Testis (tissue), 2 donors: ENCODE data around the gene ATP6V1B1.
"Not testable (repeated sequence)": the region's sequence is repeated elsewhere in the genome, so short reads cannot be mapped to it uniquely, and the experiment has no call there.

Experiments
- CTCF ChIP-seq, 3 experiments: fragments of 450-650 bp in 2 of 3; fragments of 200-600 bp in 1 of 3; sonication (generic) in 1 of 3; IDR thresholded peaks; one replicate each; pipeline ENCODE4 v1.5.1; 2016 to 2019; ENCODE audit warnings: antibody characterized with exemption in 3 of 3, mild to moderate bottlenecking in 2 of 3, moderate library complexity in 1 of 3
- POLR2A ChIP-seq: fragments of 450-650 bp; IDR thresholded peaks from one replicate; pipeline ENCODE4 v1.6.1; 2017; ENCODE audit warnings: antibody characterized with exemption, mild to moderate bottlenecking, moderate library complexity

GRCh38 chr2:70998885-70999284, 63.2 kb downstream of the ATP6V1B1 start:
- not testable (repeated sequence) for TF ChIP-seq POLR2A; CTCF (IDR thresholded peaks at IDR 0.05)
